ENCODE data around the gene MRGPRF.

MRGPRF gene

GRCh38 chr11:69035946-69036340 lies 22.9 kb upstream of the MRGPRF start:
- no peak for DNase-seq (ENCODE audit: low read depth, low spot score)
- no peak for TF ChIP-seq CTCF (IDR thresholded peaks at IDR 0.05; ENCODE audit: insufficient read depth, low read length, missing control alignments)
- CTCF ChIA-PET = interaction anchor here (1.2 to 2.4 kb wide), 2 partner anchors 9 to 22 kb away, joined by 4 to 15 read pairs; partner anchors contain the start of gene MRGPRF
- POLR2A ChIA-PET = no interaction called here
- no peak overlapping the region for H3K4me3 ChIP-seq (ENCODE audit: low read depth, low read length)

- ChIA-PET CTCF (interaction anchor here (1.7 to 2.4 kb wide), 2 partner anchors 9 to 13 kb away, joined by 5 to 15 read pairs; partner anchors contain the start of gene TPCN2), POLR2A (no interaction called here)
- DNase-seq (ENCODE audit: low read depth, low spot score) = no peak
- no peak overlapping the region for H3K4me3 ChIP-seq (ENCODE audit: low read depth, low read length)
- no peak for TF ChIP-seq CTCF (IDR thresholded peaks at IDR 0.05; ENCODE audit: insufficient read depth, low read length, missing control alignments)
These were observed 22.3 kb upstream of the MRGPRF start for GRCh38 chr11:69035150-69035945.

- TF ChIP-seq CTCF (IDR thresholded peaks at IDR 0.05; ENCODE audit: insufficient read depth, low read length, missing control alignments) = no peak
- CTCF ChIA-PET = interaction anchor here (1.7 to 2.4 kb wide), 2 partner anchors 10 to 15 kb away, joined by 5 to 15 read pairs; partner anchors contain the start of gene TPCN2
- H3K4me3 ChIP-seq (ENCODE audit: low read depth, low read length) = no peak overlapping the region
- POLR2A ChIA-PET = no interaction called here
- no peak for DNase-seq (ENCODE audit: low read depth, low spot score)
These were observed 21.2 kb upstream of the MRGPRF start for GRCh38 chr11:69034123-69034867.

GRCh38 chr11:69033431-69033830 lies 20.4 kb upstream of the MRGPRF start:
- ChIA-PET CTCF (interaction anchor here (1.3 to 2.4 kb wide), 5 partner anchors 11 to 15 kb away, joined by 3 to 15 read pairs (median 5); partner anchors contain the start of gene TPCN2), POLR2A (no interaction called here)
- no peak overlapping the region for H3K4me3 ChIP-seq (ENCODE audit: low read depth, low read length)
- DNase-seq (ENCODE audit: low read depth, low spot score) = no peak
- TF ChIP-seq CTCF (IDR thresholded peaks at IDR 0.05; ENCODE audit: insufficient read depth, low read length, missing control alignments) = no peak

- CTCF ChIA-PET = interaction anchor here (1.3 to 1.5 kb wide), 4 partner anchors 11 to 21 kb away, joined by 3 to 5 read pairs (median 4); no protein-coding TSS in a partner anchor
- H3K4me3 ChIP-seq (ENCODE audit: low read depth, low read length) = no peak overlapping the region
- POLR2A ChIA-PET = no interaction called here
- TF ChIP-seq CTCF (IDR thresholded peaks at IDR 0.05; ENCODE audit: insufficient read depth, low read length, missing control alignments) = no peak
- no peak for DNase-seq (ENCODE audit: low read depth, low spot score)
These were observed 19.8 kb upstream of the MRGPRF start for GRCh38 chr11:69032833-69033232.

GRCh38 chr11:69030301-69030700 lies 17.3 kb upstream of the MRGPRF start:
- no peak overlapping the region for H3K4me3 ChIP-seq (ENCODE audit: low read depth, low read length)
- no peak for DNase-seq (ENCODE audit: low read depth, low spot score)
- ChIA-PET POLR2A (no interaction called here), CTCF (interaction anchor here (0.9 to 2.0 kb wide), 5 partner anchors 11 to 17 kb away, joined by 3 to 13 read pairs (median 3); partner anchors contain the start of gene MRGPRF)
- TF ChIP-seq CTCF (IDR thresholded peaks at IDR 0.05; ENCODE audit: insufficient read depth, low read length, missing control alignments) = no peak

All from AG04449 (cell line).